Activated CD4-positive, alpha-beta memory T cell treated with anti-CD3 and anti-CD28 coated beads for 36 hours (primary cell): Measurements from ENCODE around the gene DAP. TPM values are rescaled to one million over a fixed set of nuclear protein-coding genes. Genes with fewer than 3 reads are reported as not detected.

ENCODE experiments used
- CTCF ChIA-PET: fragments of 350-600 bp; sonication (Branson Sonifier 250); formaldehyde crosslinking; loops from one replicate; lab custom pipeline; 2021; ENCODE audit warnings: antibody characterized with exemption, inconsistent platforms; lab: Charles Lee
- POLR2A ChIA-PET: fragments of 350-600 bp; sonication (Branson Sonifier 250); formaldehyde crosslinking; loops from one replicate; lab custom pipeline; 2021; ENCODE audit warnings: antibody characterized with exemption; lab: Charles Lee
- DNase-seq: peaks from one replicate; pipeline ENCODE4 v3.0.0-alpha.2; 2020
- H3K27ac Mint-ChIP-seq: one replicate; pipeline ENCODE4 v1.8.0; 2021; ENCODE audit warnings: mixed read lengths
- H3K27me3 Mint-ChIP-seq: one replicate; pipeline ENCODE4 v1.8.0; 2021; ENCODE audit warnings: mixed read lengths
- H3K36me3 Mint-ChIP-seq: one replicate; pipeline ENCODE4 v1.8.0; 2021; ENCODE audit warnings: mixed read lengths
- H3K4me1 Mint-ChIP-seq: one replicate; pipeline ENCODE4 v1.8.0; 2021; ENCODE audit warnings: low read depth, mixed read lengths
- H3K4me3 Mint-ChIP-seq: one replicate; pipeline ENCODE4 v1.8.0; 2021; ENCODE audit warnings: mild to moderate bottlenecking, mixed read lengths
- H3K9me3 Mint-ChIP-seq: one replicate; pipeline ENCODE4 v1.8.0; 2021; ENCODE audit warnings: mixed read lengths
- intact Hi-C: fragments of 100-400 bp; cut with micrococcal nuclease; formaldehyde crosslinking; loops from one replicate; pipeline ENCODE4 v1.15.1; 2023
- total RNA-seq, 2 experiments: library from RNA; stranded (reverse); gene quantifications; one replicate each; pipeline ENCODE4 v1.2.3, GENCODE V29; 2021

DAP gene
- total RNA-seq, 2 experiments from 2014 or later, result 39.0 to 39.7 TPM

DNA sequence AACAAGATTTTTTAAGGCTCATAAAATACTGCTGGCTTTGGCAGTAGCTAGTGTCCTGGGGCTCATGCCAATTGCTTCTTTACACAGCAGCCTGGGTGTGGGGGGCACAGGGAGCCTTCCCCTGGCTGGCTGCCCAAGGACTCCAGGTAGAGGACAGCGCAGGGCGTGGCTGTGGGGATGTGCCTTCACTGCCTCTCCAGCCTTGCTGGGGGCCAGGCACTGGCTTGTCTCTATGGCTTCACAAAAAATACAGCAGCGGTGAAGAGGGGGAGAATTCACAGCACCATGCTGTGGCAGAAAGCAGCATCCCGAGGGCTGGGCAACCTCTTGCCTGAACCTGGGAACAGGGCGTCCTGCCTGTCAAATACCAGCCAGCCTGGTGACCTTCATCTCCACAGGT, 57.4 kb downstream of the DAP start:
- Mint-ChIP-seq H3K27me3 (no peaks in the 10 kb centered on the region), H3K36me3 (peaks cover 3% of the 10 kb centered on the region), H3K9me3 (no peaks in the 10 kb centered on the region), H3K4me3 (no peak overlapping the region), H3K4me1 (peaks cover 43% of the 10 kb centered on the region), H3K27ac (no peak overlapping the region)
- intact Hi-C loops, result loop anchor here (2.0 kb wide), 1 partner anchor 57 kb away; the partner anchor contains the start of gene DAP
- ChIA-PET POLR2A (no interaction called here), CTCF (interaction anchor here (2.9 kb wide), 1 partner anchor 76 kb away, joined by 10 read pairs; no protein-coding TSS in a partner anchor)
- DNase-seq, result no peak

DNA sequence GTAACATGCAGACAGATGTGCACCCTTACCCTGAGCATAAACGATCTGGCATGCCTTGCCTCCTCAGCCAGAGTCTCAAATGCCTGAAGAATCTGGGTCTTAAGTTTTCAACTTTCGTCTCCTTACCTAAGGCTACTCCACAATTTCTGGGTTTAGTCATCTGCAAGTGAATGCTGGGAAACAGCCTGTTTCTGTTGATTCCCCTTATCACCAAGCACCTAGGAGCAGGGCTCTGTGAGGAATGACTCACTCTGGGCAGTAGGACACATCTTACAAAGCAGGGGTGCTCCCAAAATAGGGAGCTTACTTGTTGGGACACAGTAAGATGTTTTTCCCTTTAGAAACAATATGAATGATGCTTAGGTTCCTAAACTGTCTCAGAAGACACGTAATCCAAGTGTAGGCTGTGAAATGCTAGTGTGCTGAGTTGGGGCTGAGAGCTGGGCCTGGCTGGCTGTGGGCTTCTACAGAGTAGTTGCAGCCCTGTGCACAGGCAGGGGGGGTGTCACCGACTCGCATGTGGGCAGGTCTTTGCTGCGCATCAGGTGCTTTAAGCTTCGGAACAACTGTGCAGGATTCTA, 58.0 kb downstream of the DAP start:
- Mint-ChIP-seq H3K27me3 (no peaks in the 10 kb centered on the region), H3K4me1 (peaks cover 43% of the 10 kb centered on the region), H3K9me3 (no peaks in the 10 kb centered on the region), H3K27ac (no peak overlapping the region), H3K36me3 (peaks cover 3% of the 10 kb centered on the region), H3K4me3 (no peak overlapping the region)
- CTCF ChIA-PET, result interaction anchor here (0.7 to 4.5 kb wide), 8 partner anchors 12 to 250 kb away, joined by 3 to 18 read pairs (median 6); no protein-coding TSS in a partner anchor
- DNase-seq, result no peak
- intact Hi-C loops, result no loop called here
- POLR2A ChIA-PET, result no interaction called here

GRCh38 chr5:10702040-10702629, 58.9 kb downstream of the DAP start:
- peaks cover 1% of the 10 kb centered on the region for H3K36me3 Mint-ChIP-seq
- H3K9me3 Mint-ChIP-seq, result no peaks in the 10 kb centered on the region
- intact Hi-C loops, result no loop called here
- ChIA-PET POLR2A (no interaction called here), CTCF (interaction anchor here (0.7 to 4.5 kb wide), 10 partner anchors 11 to 250 kb away, joined by 3 to 18 read pairs (median 6); no protein-coding TSS in a partner anchor)
- H3K27ac Mint-ChIP-seq, result no peak overlapping the region
- peaks cover 39% of the 10 kb centered on the region for H3K4me1 Mint-ChIP-seq
- no peak overlapping the region for H3K4me3 Mint-ChIP-seq
- no peaks in the 10 kb centered on the region for H3K27me3 Mint-ChIP-seq
- no peak for DNase-seq

DNA sequence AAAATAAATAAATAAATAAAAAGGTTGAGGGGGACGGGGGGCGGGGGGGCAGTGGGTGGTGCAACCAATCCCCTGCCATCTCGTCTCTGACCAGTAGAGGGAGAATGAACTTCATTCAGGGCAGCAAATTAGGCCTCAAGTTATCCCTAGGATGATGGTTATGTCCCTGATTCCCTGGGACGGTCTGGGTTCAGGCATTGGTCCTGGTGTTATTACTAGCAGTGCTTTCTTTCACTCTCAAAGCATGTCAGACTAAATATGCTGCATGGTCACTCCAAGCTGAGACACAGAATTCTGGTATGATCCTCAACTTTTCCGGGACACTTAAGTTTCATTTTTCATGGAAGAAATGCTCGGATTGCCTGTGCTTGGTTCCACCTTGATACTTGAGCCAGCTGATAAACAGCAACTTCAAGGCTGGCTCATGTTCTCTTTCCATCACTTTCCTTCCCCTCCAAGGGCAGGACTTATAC, 59.4 kb downstream of the DAP start:
- H3K27me3 Mint-ChIP-seq, result no peaks in the 10 kb centered on the region
- H3K4me3 Mint-ChIP-seq, result no peak overlapping the region
- peaks cover 1% of the 10 kb centered on the region for H3K36me3 Mint-ChIP-seq
- H3K27ac Mint-ChIP-seq, result no peak overlapping the region
- ChIA-PET CTCF (interaction anchor here (1.1 to 4.5 kb wide), 8 partner anchors 10 to 156 kb away, joined by 3 to 18 read pairs (median 6); no protein-coding TSS in a partner anchor), POLR2A (no interaction called here)
- peaks cover 38% of the 10 kb centered on the region for H3K4me1 Mint-ChIP-seq
- DNase-seq, result peak; percentile 27
- intact Hi-C loops, result no loop called here
- H3K9me3 Mint-ChIP-seq, result no peaks in the 10 kb centered on the region

DNA sequence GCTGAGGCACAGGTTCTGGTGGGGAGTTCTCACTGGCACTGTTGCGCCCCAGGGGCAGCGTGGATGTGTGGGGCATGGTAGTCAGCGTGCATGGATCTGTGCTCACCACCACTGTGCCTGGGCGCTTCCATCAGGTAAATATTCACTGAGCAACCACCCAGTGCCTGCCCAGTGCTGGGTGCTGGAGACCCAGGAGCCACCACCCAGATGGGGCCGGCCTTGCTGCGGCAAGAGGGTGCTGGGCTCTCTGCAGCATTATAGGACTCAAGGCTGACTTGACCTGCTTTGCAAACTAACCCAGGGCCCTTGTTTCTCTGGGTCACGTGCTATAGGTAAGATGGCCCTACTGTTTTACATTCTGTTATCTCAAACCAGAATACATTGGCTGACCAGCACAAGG, 60.5 kb downstream of the DAP start:
- Mint-ChIP-seq H3K36me3 (peaks cover 1% of the 10 kb centered on the region), H3K27ac (no peak overlapping the region), H3K27me3 (no peaks in the 10 kb centered on the region), H3K4me1 (peaks cover 39% of the 10 kb centered on the region), H3K4me3 (no peak overlapping the region), H3K9me3 (no peaks in the 10 kb centered on the region)
- CTCF ChIA-PET, result interaction anchor here (2.2 to 4.5 kb wide), 3 partner anchors 9 to 155 kb away, joined by 6 to 18 read pairs (median 10); no protein-coding TSS in a partner anchor
- intact Hi-C loops, result no loop called here
- DNase-seq, result no peak
- POLR2A ChIA-PET, result no interaction called here

- H3K36me3 Mint-ChIP-seq, result peaks cover 1% of the 10 kb centered on the region
- no peaks in the 10 kb centered on the region for H3K27me3 Mint-ChIP-seq
- peaks cover 34% of the 10 kb centered on the region for H3K4me1 Mint-ChIP-seq
- CTCF ChIA-PET, result interaction anchor here (4.5 kb wide), 1 partner anchor 9 kb away, joined by 18 read pairs; no protein-coding TSS in a partner anchor
- no peak overlapping the region for H3K4me3 Mint-ChIP-seq
- no peaks in the 10 kb centered on the region for H3K9me3 Mint-ChIP-seq
- H3K27ac Mint-ChIP-seq, result no peak overlapping the region
- intact Hi-C loops, result loop anchor here (10.0 kb wide), 1 partner anchor 165 kb away; no protein-coding TSS in a partner anchor
- no peak for DNase-seq
- POLR2A ChIA-PET, result no interaction called here
These were observed 61.0 kb downstream of the DAP start for GRCh38 chr5:10699987-10700386.

DNA sequence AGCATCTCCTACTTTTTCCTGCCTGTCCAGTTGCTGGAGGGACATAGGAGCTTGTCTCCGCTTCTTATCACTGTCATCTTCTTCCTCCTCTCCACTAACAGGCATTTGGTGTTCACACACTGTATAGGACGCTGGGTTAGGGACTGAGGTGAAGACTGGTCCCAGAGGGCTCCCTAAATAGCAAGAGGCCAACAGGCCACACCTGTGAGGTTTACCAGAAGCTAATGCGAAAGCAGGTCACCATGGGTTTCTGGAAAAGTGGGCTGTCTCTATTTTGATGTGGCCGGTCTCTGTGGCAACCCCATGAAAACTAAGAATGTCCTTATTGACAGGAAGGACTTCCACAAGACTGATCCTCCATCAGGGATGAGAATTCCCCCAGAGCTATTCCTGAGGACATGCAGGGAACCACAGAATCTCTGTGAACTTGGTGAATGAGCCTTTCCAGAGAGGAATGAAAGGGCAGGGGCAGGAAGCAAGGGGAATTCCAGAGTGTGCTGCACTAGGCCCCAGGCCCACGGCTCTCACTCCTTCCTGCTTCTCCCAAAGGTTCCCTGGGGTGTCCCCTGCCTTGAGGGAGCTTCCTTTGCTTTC, 61.7 kb downstream of the DAP start:
- no peak overlapping the region for H3K27ac Mint-ChIP-seq

GRCh38 chr5:10695759-10696543, 65.1 kb downstream of the DAP start:
- ChIA-PET POLR2A (no interaction called here), CTCF (interaction anchor here (1.6 kb wide), 1 partner anchor 20 kb away, joined by 3 read pairs; no protein-coding TSS in a partner anchor)
- Mint-ChIP-seq H3K27ac (no peak overlapping the region), H3K27me3 (no peaks in the 10 kb centered on the region), H3K36me3 (peaks cover 1% of the 10 kb centered on the region), H3K4me3 (no peak overlapping the region), H3K4me1 (peaks cover 15% of the 10 kb centered on the region), H3K9me3 (no peaks in the 10 kb centered on the region)
- intact Hi-C loops, result loop anchor here (10.0 kb wide), 1 partner anchor 169 kb away; no protein-coding TSS in a partner anchor
- DNase-seq, result no peak

More for the DNA sequence above, 61.7 kb downstream of the DAP start:
- peaks cover 1% of the 10 kb centered on the region for H3K36me3 Mint-ChIP-seq
- ChIA-PET CTCF (interaction anchor here (1.4 to 4.5 kb wide), 2 partner anchors 8 to 158 kb away, joined by 4 to 18 read pairs; no protein-coding TSS in a partner anchor), POLR2A (no interaction called here)
- DNase-seq, result no peak
- no peaks in the 10 kb centered on the region for H3K9me3 Mint-ChIP-seq
- H3K4me1 Mint-ChIP-seq, result peaks cover 28% of the 10 kb centered on the region
- H3K4me3 Mint-ChIP-seq, result no peak overlapping the region
- H3K27me3 Mint-ChIP-seq, result no peaks in the 10 kb centered on the region
- intact Hi-C loops, result loop anchor here (10.0 kb wide), 1 partner anchor 165 kb away; no protein-coding TSS in a partner anchor

DNA sequence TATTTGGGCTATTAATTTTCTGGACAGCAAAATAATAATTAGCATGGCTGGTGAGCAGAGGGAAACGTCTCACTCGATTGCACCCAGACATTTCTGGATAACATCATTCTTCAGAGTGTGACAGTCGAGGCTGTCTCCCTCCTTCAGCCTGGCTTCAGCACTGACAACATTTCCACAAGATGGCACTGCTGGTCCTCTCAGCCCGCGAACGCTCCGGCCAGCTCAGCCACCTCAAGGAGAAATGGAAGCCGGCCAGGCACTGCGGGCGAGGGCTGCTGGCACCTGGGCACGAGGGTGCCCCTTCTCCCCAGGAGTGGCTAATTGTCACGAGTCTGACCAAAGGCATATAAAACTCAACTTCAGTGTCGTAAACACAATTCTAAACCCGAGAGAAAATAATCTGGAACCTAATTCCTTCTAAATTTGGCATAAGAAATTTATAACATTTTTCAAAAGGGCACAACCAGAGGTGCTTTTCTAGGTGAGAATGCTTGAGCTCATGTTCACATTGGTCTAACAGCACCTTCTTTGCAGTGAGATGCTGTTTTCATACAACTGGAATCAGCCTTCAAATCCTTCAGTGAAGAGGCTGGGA, 65.9 kb downstream of the DAP start:
- Mint-ChIP-seq H3K27me3 (no peaks in the 10 kb centered on the region), H3K9me3 (no peaks in the 10 kb centered on the region), H3K4me1 (peaks cover 12% of the 10 kb centered on the region), H3K36me3 (peaks cover 1% of the 10 kb centered on the region), H3K4me3 (no peak overlapping the region), H3K27ac (no peak overlapping the region)
- POLR2A ChIA-PET, result no interaction called here
- DNase-seq, result peak; percentile 37
- intact Hi-C loops, result loop anchor here (10.0 kb wide), 1 partner anchor 170 kb away; no protein-coding TSS in a partner anchor
- CTCF ChIA-PET, result interaction anchor here (1.6 kb wide), 1 partner anchor 21 kb away, joined by 3 read pairs; no protein-coding TSS in a partner anchor

GRCh38 chr5:10691826-10692785, 68.9 kb downstream of the DAP start:
- Mint-ChIP-seq H3K4me1 (peaks cover 9% of the 10 kb centered on the region), H3K27me3 (no peaks in the 10 kb centered on the region), H3K4me3 (no peak overlapping the region), H3K36me3 (peaks cover 9% of the 10 kb centered on the region), H3K27ac (no peak overlapping the region), H3K9me3 (no peaks in the 10 kb centered on the region)
- intact Hi-C loops, result loop anchor here (10.0 kb wide), 1 partner anchor 173 kb away; no protein-coding TSS in a partner anchor
- ChIA-PET CTCF (interaction anchor here (3.4 kb wide), 1 partner anchor 9 kb away, joined by 18 read pairs; no protein-coding TSS in a partner anchor), POLR2A (no interaction called here)
- no peak for DNase-seq
